Progenitor cell of endocrine pancreas (in vitro differentiated cells): Measurements from ENCODE around the gene GTF2F1. TPM values are rescaled to one million over a fixed set of nuclear protein-coding genes. Genes with fewer than 3 reads are reported as not detected.
"Not testable (repeated sequence)": the region's sequence is repeated elsewhere in the genome, so short reads cannot be mapped to it uniquely, and the experiment has no call there.

ENCODE experiments used
- DNase-seq: peaks from one replicate; pipeline ENCODE4 v3.0.0; 2021; ENCODE audit warnings: low spot score; ENCODE audit not compliant: unreplicated experiment
- H3K27ac Mint-ChIP-seq: 2 replicates; pipeline ENCODE4 v1.8.0; 2021; ENCODE audit warnings: mild to moderate bottlenecking, moderate library complexity, mixed read lengths
- H3K27me3 Mint-ChIP-seq: 2 replicates; pipeline ENCODE4 v1.8.0; 2021; ENCODE audit warnings: mixed read lengths
- H3K36me3 Mint-ChIP-seq: 2 replicates; pipeline ENCODE4 v1.8.0; 2022; ENCODE audit warnings: mixed read lengths; ENCODE audit not compliant: insufficient read depth
- H3K4me1 Mint-ChIP-seq: 2 replicates; pipeline ENCODE4 v1.8.0; 2021; ENCODE audit warnings: low read depth, mixed read lengths
- H3K4me3 Mint-ChIP-seq: 2 replicates; pipeline ENCODE4 v1.8.0; 2021; ENCODE audit warnings: low read depth, mild to moderate bottlenecking, moderate library complexity, mixed read lengths
- H3K9me3 Mint-ChIP-seq: 2 replicates; pipeline ENCODE4 v1.8.0; 2021; ENCODE audit warnings: low read depth, mixed read lengths
- total RNA-seq: library from RNA; stranded (reverse); gene quantifications from 2 replicates; pipeline ENCODE4 v1.2.1, GENCODE V29; 2021
- TF ChIP-seq, protein P1 (sequence below): fragments of 200-600 bp; sonication (generic); IDR thresholded peaks from one replicate; pipeline ENCODE4 v1.5.0; 2021; ENCODE audit warnings: antibody characterized with exemption, mild to moderate bottlenecking; ENCODE audit not compliant: unreplicated experiment

GTF2F1 gene
- total RNA-seq, 1 donor from 2014 or later: 77.8 TPM

DNA sequence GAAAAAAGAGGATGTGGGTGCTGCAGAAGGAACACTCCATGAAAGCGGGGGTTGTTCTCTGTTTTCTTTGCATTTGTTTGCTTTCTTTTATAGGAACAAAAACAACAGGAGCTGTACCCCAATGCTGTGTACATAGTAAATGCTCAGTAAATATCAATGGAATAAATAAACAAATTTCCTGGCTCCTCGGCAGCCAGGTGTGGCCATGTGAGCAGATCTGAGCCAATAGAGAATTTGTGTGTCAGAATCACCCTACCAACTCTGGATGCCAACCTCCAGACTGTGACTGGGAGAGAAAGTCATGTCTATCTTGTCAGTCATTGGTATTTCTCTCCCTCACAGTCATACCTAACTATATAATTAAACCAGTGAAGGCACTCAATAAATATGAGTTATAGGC is 42.3 kb downstream of the GTF2F1 start:
- H3K36me3 Mint-ChIP-seq: no peaks in the 10 kb centered on the region

DNA sequence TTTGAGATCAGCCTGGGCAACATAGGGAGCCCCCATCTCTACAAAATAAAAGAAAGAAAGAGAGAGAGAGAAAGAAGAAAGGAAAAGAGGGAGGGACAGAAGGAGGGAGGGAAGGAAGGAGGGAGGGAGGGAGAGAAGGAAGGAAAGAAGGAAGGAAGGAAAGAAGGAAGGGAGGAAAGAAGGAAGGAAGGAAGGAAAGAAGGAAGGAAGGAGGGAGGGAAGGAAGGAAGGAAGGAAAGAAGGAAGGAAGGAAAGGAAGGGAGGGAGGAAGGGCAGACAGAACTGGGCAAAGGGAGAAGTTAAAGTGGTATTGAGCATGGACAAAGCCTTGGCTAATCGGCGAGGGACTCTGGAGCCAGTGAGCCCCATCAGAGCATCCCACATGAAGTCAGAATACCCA is 43.7 kb downstream of the GTF2F1 start:
- H3K9me3 Mint-ChIP-seq, H3K36me3 Mint-ChIP-seq, H3K4me1 Mint-ChIP-seq: not testable (repeated sequence)

More for the DNA sequence above, 42.3 kb downstream of the GTF2F1 start:
- Mint-ChIP-seq H3K4me3 (no peak overlapping the region), H3K27me3 (peaks cover 10% of the 10 kb centered on the region), H3K4me1 (no peaks in the 10 kb centered on the region), H3K27ac (no peak overlapping the region), H3K9me3 (no peaks in the 10 kb centered on the region)
- no peak for DNase-seq
- TF ChIP-seq, protein P1, sequence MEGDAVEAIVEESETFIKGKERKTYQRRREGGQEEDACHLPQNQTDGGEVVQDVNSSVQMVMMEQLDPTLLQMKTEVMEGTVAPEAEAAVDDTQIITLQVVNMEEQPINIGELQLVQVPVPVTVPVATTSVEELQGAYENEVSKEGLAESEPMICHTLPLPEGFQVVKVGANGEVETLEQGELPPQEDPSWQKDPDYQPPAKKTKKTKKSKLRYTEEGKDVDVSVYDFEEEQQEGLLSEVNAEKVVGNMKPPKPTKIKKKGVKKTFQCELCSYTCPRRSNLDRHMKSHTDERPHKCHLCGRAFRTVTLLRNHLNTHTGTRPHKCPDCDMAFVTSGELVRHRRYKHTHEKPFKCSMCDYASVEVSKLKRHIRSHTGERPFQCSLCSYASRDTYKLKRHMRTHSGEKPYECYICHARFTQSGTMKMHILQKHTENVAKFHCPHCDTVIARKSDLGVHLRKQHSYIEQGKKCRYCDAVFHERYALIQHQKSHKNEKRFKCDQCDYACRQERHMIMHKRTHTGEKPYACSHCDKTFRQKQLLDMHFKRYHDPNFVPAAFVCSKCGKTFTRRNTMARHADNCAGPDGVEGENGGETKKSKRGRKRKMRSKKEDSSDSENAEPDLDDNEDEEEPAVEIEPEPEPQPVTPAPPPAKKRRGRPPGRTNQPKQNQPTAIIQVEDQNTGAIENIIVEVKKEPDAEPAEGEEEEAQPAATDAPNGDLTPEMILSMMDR: no peak

DNA sequence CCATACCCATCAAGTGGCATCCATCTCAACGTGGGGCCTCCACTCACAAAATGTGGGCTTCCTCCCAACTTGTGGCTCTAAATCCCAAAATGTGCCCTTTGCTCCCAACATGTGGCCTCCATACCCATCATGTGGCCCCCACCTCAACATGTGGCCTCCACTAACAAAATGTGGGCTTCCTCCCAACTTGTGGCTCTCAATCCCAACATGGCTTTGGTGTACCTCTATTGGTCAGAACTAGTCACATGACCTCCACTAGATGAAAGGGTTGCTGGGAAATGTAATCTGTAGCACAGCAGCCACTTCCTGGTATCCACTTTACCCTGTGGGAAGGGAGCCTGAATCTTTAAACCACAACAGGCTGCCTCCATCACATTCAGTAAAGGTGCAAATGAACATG is 49.5 kb downstream of the GTF2F1 start:
- no peak overlapping the region for H3K4me3 Mint-ChIP-seq
- DNase-seq: no peak
- H3K9me3 Mint-ChIP-seq: no peaks in the 10 kb centered on the region

More for the DNA sequence above, 43.7 kb downstream of the GTF2F1 start:
- H3K4me3 Mint-ChIP-seq, DNase-seq, H3K27ac Mint-ChIP-seq: not testable (repeated sequence)
- peaks cover 10% of the 10 kb centered on the region for H3K27me3 Mint-ChIP-seq

DNA sequence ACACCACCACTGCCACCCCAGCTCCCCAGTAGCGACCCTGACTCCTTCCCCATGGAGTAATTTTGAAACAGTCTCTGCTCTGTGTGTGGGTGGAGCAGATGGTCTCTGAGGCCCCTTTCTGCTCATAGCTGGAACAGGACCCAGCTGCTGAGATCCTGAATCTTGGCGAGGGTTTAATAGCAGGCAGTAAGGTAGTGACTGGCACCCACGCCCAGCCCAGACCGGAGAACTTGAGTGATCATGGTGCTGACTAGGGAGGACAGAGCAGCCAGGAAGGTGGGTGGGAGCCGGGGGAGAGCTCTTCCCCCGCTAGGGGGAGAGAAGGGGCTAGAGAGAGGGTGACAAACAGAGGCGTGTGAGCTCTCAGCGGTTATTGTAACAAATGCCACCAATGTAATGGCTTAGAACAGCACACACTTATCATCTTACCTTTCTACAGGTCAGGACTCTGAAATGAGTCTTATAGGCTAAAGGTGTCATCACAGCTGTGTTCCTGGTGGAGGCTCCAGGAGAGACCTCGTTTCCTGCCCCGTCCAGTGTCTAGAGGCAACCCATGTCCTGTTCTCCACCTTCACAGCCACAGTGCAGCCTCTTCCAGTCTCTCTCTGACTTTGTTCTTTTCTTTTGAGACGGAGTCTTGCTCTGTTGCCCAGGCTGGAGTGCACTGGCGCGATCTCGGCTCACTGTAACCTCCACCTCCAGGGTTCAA is 52.3 kb downstream of the GTF2F1 start:
- no peaks in the 10 kb centered on the region for H3K4me1 Mint-ChIP-seq
- H3K4me3 Mint-ChIP-seq: no peak overlapping the region
- no peaks in the 10 kb centered on the region for H3K36me3 Mint-ChIP-seq
- no peak for DNase-seq
- no peaks in the 10 kb centered on the region for H3K9me3 Mint-ChIP-seq
- H3K27ac Mint-ChIP-seq: peak overlapping the region; percentile 46
- peaks cover 4% of the 10 kb centered on the region for H3K27me3 Mint-ChIP-seq
- TF ChIP-seq, protein P1: peak; percentile 13

More for the DNA sequence above, 49.5 kb downstream of the GTF2F1 start:
- no peaks in the 10 kb centered on the region for H3K4me1 Mint-ChIP-seq
- TF ChIP-seq, protein P1: no peak
- H3K27ac Mint-ChIP-seq: no peak overlapping the region
- no peaks in the 10 kb centered on the region for H3K36me3 Mint-ChIP-seq
- H3K27me3 Mint-ChIP-seq: peaks cover 9% of the 10 kb centered on the region

DNA sequence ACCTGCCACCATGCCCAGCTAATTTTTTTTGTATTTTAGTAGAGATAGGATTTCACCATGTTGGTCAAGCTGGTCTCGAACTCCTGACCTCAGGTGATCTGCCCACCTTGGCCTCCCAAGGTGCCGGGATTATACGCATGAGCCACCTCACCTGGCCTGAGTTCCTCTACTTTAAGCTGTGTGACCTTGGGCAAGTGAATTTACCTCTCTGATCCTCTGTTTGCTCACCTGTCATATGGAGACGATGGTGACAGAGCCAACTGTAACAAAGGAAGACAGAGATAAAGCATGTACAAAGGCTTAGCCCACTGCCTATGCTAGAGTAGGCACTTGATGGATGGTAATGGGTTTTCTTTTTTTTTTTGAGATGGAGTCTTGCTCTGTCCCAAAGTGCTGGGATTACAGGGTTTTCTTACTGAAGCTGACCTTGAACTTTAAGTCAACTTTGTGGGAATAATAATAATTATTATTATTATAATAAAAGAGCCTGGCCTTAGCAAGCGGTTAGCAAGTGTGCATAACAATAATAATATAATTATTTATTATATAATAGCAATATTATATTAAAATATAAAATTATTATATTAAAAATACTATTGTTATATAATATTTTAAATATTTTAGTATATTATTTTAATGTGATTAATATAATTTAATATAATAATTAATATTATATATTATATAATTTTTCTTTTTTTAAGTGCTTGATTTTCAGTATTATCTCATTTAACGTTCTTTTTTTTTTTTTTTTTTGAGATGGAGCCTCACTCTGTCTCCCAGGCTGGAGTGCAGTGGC is 58.3 kb downstream of the GTF2F1 start:
- Mint-ChIP-seq H3K4me3 (no peak overlapping the region), H3K9me3 (no peaks in the 10 kb centered on the region), H3K36me3 (no peaks in the 10 kb centered on the region), H3K4me1 (no peaks in the 10 kb centered on the region), H3K27ac (no peak overlapping the region), H3K27me3 (no peaks in the 10 kb centered on the region)
- TF ChIP-seq, protein P1: no peak
- no peak for DNase-seq
